Kidney (tissue), 14 donors: Measurements from ENCODE around the gene AP2A2. TPM values are rescaled to one million over a fixed set of nuclear protein-coding genes. Genes with fewer than 3 reads are reported as not detected.
A peak's percentile ranks its signal among the peaks of the same experiment; 100 is the strongest.

Experiments
- DNase-seq, 5 donors: peaks; one replicate each; pipeline ENCODE4 v3.0.0-alpha.2; 2013 to 2020
- FAIRE-seq: peaks from 2 replicates; lab custom pipeline; 2012; peaks lifted over from hg19 to GRCh38; lab: Jason Lieb, UNC
- H3K27ac ChIP-seq, 2 donors: one replicate each; pipeline ENCODE4 v1.7.0; 2013; ENCODE audit warnings: low read depth in 2 of 2, low read length in 2 of 2, inconsistent platforms in 1 of 2
- H3K27me3 ChIP-seq: one replicate; pipeline ENCODE4 v1.7.1; 2013; ENCODE audit warnings: low read length, inconsistent platforms; ENCODE audit not compliant: control insufficient read depth, insufficient read depth
- H3K36me3 ChIP-seq, 3 donors: one replicate each; pipeline versions ENCODE4 v1.7.0 to v1.7.1; 2013; ENCODE audit warnings: low read length in 3 of 3, control low read depth in 1 of 3, inconsistent platforms in 1 of 3; ENCODE audit not compliant: insufficient read depth in 3 of 3, control insufficient read depth in 2 of 3
- H3K4me1 ChIP-seq, 3 donors: one replicate each; pipeline versions ENCODE4 v1.7.0 to v1.7.1; 2013; ENCODE audit warnings: low read length in 3 of 3, inconsistent platforms in 1 of 3, low read depth in 1 of 3; ENCODE audit not compliant: control insufficient read depth in 2 of 3, insufficient read depth in 2 of 3
- H3K4me3 ChIP-seq, 3 donors: one replicate each; pipeline versions ENCODE4 v1.7.0 to v1.8.1; 2013; ENCODE audit warnings: low read length in 3 of 3, control low read depth in 1 of 3, inconsistent platforms in 1 of 3
- H3K9ac ChIP-seq, 3 donors: one replicate each; pipeline versions ENCODE4 v1.7.0 to v1.7.1; 2013; ENCODE audit warnings: low read length in 3 of 3, control low read depth in 1 of 3, inconsistent platforms in 1 of 3
- H3K9me3 ChIP-seq, 3 donors: one replicate each; pipeline versions ENCODE4 v1.7.0 to v1.7.1; 2013; ENCODE audit warnings: low read length in 3 of 3, control low read depth in 1 of 3, inconsistent platforms in 1 of 3; ENCODE audit not compliant: control insufficient read depth in 2 of 3, insufficient read depth in 1 of 3
- CTCF ChIP-seq: IDR thresholded peaks from 3 replicates; pipeline ENCODE4 v1.5.1; 2012; ENCODE audit warnings: mild to moderate bottlenecking, moderate library complexity, borderline replicate concordance; ENCODE audit not compliant: insufficient read depth; ENCODE audit errors: extremely low read depth
- intact Hi-C: fragments of 100-400 bp; cut with DNase I; formaldehyde crosslinking; loops from one replicate; pipeline ENCODE4 v1.11.1; 2022
- polyA plus RNA-seq: library from polyadenylated mRNA; stranded (reverse); fragments of 350-450 nt; fragmentation: Illumina TruSeq; extraction: RNeasy Lipid Tissue Mini Kit (QIAGEN cat#74804); gene quantifications from one replicate; pipeline ENCODE4 v1.2.3, GENCODE V29; 2014; ENCODE audit warnings: low read depth, low replicate concordance; ENCODE audit not compliant: insufficient read depth
- total RNA-seq: library from RNA; stranded (reverse); fragmentation: NEBNext Ultra II Directional; extraction: Animal tissue kit (Norgen Biotek cat#: 25700); gene quantifications from one replicate; pipeline ENCODE4 v1.2.1, GENCODE V29; 2021
- donor health status: control.
- donor health status: control.
- donor health status: control.
- donor health status: control.
- donor health status: control.
- donor health status: DM: yes; HTN: yes; CAD: no.
- donor health status: Normal renal cell carcinoma (clear cell type).

Gene AP2A2
- total and polyA plus RNA-seq, 2 donors from 2014 or later: 76.5 to 144 TPM

DNA sequence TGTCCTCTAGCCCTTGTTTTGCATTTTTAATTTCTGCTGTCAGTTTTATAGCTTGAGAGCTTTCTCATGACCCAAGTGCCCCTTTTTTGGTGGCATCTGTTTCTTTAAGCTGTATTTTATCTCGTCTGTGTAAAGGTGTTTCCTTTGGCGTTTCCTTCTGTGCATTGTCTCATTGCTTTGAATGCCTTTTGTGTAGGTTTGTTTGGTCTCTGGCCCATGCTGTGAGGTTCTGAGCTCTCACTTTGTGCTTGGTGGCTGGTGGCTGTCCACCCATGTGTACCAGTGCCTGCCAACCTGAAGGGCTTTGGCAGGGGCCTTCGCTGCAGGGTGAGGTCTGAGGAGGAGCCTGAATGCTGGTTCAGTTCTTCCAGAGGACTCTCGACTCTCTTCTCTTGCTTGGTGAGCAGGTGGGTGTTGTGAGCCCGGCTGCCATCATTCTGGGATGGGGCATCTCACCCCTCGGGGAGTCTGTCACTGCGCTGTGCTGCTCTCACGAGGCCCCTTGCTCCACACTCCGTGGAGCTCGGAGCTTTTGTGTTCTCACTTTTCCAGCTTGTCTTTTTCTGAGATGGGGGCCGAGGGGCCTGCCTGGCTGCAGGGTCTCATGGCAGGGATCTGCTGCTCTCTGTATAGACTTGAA lies 14.9 kb downstream of the AP2A2 start:
- Histone ChIP-seq H3K4me3 (peak overlapping the region in 1 of 3 donors; percentile 5), H3K9ac (peak overlapping the region in 1 of 3 donors; percentile 56), H3K9me3 (no peaks in the 10 kb centered on the region), H3K36me3 (peaks cover 0 to 8% (median 0%) of the 10 kb centered on the region in 3 donors), H3K27ac (peak overlapping the region; percentile 76 to 85), H3K27me3 (no peaks in the 10 kb centered on the region), H3K4me1 (peaks cover 5 to 60% (median 52%) of the 10 kb centered on the region in 3 donors)
- intact Hi-C loops: no loop called here
- DNase-seq (peak in 2 of 5 donors; percentile 37 to 52), FAIRE-seq (no peak)
- TF ChIP-seq CTCF: no peak

DNA sequence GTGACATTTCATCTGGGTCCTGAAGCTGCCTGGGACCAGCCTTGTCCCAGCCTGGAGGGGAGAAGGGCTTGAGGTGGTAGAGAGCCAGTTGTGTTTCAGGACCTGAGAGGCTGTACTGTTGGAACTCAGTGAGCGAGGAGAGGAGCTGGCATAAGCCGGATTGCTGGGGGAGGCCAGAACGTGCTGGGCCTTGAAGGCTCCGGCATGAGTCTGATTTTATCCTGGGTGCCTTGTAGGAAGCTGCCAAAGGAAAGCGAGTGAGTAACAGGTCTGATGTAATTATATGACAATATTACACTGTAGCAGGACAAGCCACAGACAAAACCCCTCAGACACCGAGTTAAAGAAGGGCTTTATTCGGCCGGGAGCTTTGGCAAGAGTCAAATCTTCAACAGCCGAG lies 17.2 kb downstream of the AP2A2 start:
- H3K9ac ChIP-seq: peak overlapping the region in 2 of 3 donors; percentile 32 to 78
- H3K36me3 ChIP-seq: peaks cover 0 to 8% (median 3%) of the 10 kb centered on the region in 3 donors
- H3K27ac ChIP-seq: peak overlapping the region; percentile 84 to 89
- H3K4me1 ChIP-seq: peaks cover 8 to 67% (median 47%) of the 10 kb centered on the region in 3 donors
- no peaks in the 10 kb centered on the region for H3K9me3 ChIP-seq
- peak in 3 of 5 donors; percentile 36 to 66 (median 38) for DNase-seq
- no peaks in the 10 kb centered on the region for H3K27me3 ChIP-seq
- H3K4me3 ChIP-seq: peak overlapping the region in 1 of 3 donors; percentile 8
- no peak for FAIRE-seq
- intact Hi-C loops: no loop called here
- TF ChIP-seq CTCF: no peak

- Histone ChIP-seq H3K4me1 (peaks cover 8 to 60% (median 41%) of the 10 kb centered on the region in 3 donors), H3K9ac (peak overlapping the region in 1 of 3 donors; percentile 42), H3K27ac (peak overlapping the region; percentile 68 to 83), H3K27me3 (no peaks in the 10 kb centered on the region), H3K9me3 (peaks cover 0 to 4% (median 0%) of the 10 kb centered on the region in 3 donors), H3K36me3 (peaks cover 0 to 8% (median 3%) of the 10 kb centered on the region in 3 donors), H3K4me3 (no peak overlapping the region)
- intact Hi-C loops: no loop called here
- DNase-seq (peak in 4 of 5 donors; percentile 78 to 90 (median 81)), FAIRE-seq (no peak)
- TF ChIP-seq CTCF: no peak
Measured at GRCh38 chr11:944711-945470, 19.2 kb downstream of the AP2A2 start.
